ENCODE measurements around the gene FAM229A. TPM values are rescaled to one million over a fixed set of nuclear protein-coding genes. Genes with fewer than 3 reads are reported as not detected.
"Not testable (repeated sequence)": the region's sequence is repeated elsewhere in the genome, so short reads cannot be mapped to it uniquely, and the experiment has no call there.

Gene FAM229A
- total RNA-seq, 1 donor from 2014 or later: 1.0 TPM

GRCh38 chr1:32361308-32361673, 994 bp downstream of the FAM229A start:
- Histone ChIP-seq H3K27ac (ENCODE audit: low read depth, low read length) (no peak overlapping the region), H3K9ac (ENCODE audit: low read depth in 1 of 3, low read length in 3 of 3) (no peak overlapping the region), H3K36me3 (ENCODE audit: control insufficient read depth in 3 of 3, insufficient read depth in 3 of 3, low read length in 3 of 3) (peaks cover 16 to 26% (median 26%) of the 10 kb centered on the region in 3 donors), H3K4me1 (ENCODE audit: control insufficient read depth in 3 of 3, insufficient read depth in 3 of 3, low read length in 3 of 3) (peaks cover 9 to 19% (median 10%) of the 10 kb centered on the region in 3 donors), H3K27me3 (ENCODE audit: control insufficient read depth in 3 of 3, insufficient read depth in 3 of 3, low read length in 3 of 3) (no peaks in the 10 kb centered on the region), H3K9me3 (ENCODE audit: control insufficient read depth in 3 of 3, low read length in 3 of 3) (no peaks in the 10 kb centered on the region), H3K4me3 (ENCODE audit: low read length in 3 of 3) (peak overlapping the region in 1 of 3 donors; percentile 13)

GRCh38 chr1:32358435-32358834, 3.9 kb downstream of the FAM229A start:
- Histone ChIP-seq H3K27me3 (ENCODE audit: control insufficient read depth in 3 of 3, insufficient read depth in 3 of 3, low read length in 3 of 3) (no peaks in the 10 kb centered on the region), H3K9ac (ENCODE audit: low read depth in 1 of 3, low read length in 3 of 3) (no peak overlapping the region), H3K4me1 (ENCODE audit: control insufficient read depth in 3 of 3, insufficient read depth in 3 of 3, low read length in 3 of 3) (peaks cover 16 to 26% (median 17%) of the 10 kb centered on the region in 3 donors), H3K9me3 (ENCODE audit: control insufficient read depth in 3 of 3, low read length in 3 of 3) (no peaks in the 10 kb centered on the region), H3K27ac (ENCODE audit: low read depth, low read length) (no peak overlapping the region), H3K4me3 (ENCODE audit: low read length in 3 of 3) (no peak overlapping the region), H3K36me3 (ENCODE audit: control insufficient read depth in 3 of 3, insufficient read depth in 3 of 3, low read length in 3 of 3) (peaks cover 4 to 12% (median 11%) of the 10 kb centered on the region in 3 donors)

- Histone ChIP-seq H3K9ac (ENCODE audit: low read depth in 1 of 3, low read length in 3 of 3) (no peak overlapping the region), H3K27ac (ENCODE audit: low read depth, low read length) (no peak overlapping the region), H3K27me3 (ENCODE audit: control insufficient read depth in 3 of 3, insufficient read depth in 3 of 3, low read length in 3 of 3) (no peaks in the 10 kb centered on the region), H3K4me1 (ENCODE audit: control insufficient read depth in 3 of 3, insufficient read depth in 3 of 3, low read length in 3 of 3) (peaks cover 23 to 30% (median 26%) of the 10 kb centered on the region in 3 donors), H3K9me3 (ENCODE audit: control insufficient read depth in 3 of 3, low read length in 3 of 3) (no peaks in the 10 kb centered on the region), H3K36me3 (ENCODE audit: control insufficient read depth in 3 of 3, insufficient read depth in 3 of 3, low read length in 3 of 3) (peaks cover 4 to 6% (median 6%) of the 10 kb centered on the region in 3 donors), H3K4me3 (ENCODE audit: low read length in 3 of 3) (no peak overlapping the region)
Measured at GRCh38 chr1:32357614-32358013, 4.7 kb downstream of the FAM229A start.

GRCh38 chr1:32356478-32356877, 5.8 kb downstream of the FAM229A start:
- H3K9me3 ChIP-seq (ENCODE audit: control insufficient read depth in 3 of 3, low read length in 3 of 3): no peaks in the 10 kb centered on the region
- no peak overlapping the region for H3K27ac ChIP-seq (ENCODE audit: low read depth, low read length)
- H3K27me3 ChIP-seq (ENCODE audit: control insufficient read depth in 3 of 3, insufficient read depth in 3 of 3, low read length in 3 of 3): no peaks in the 10 kb centered on the region
- no peak overlapping the region for H3K9ac ChIP-seq (ENCODE audit: low read depth in 1 of 3, low read length in 3 of 3)
- peaks cover 4 to 6% (median 6%) of the 10 kb centered on the region in 3 donors for H3K36me3 ChIP-seq (ENCODE audit: control insufficient read depth in 3 of 3, insufficient read depth in 3 of 3, low read length in 3 of 3)
- no peak overlapping the region for H3K4me3 ChIP-seq (ENCODE audit: low read length in 3 of 3)
- H3K4me1 ChIP-seq (ENCODE audit: control insufficient read depth in 3 of 3, insufficient read depth in 3 of 3, low read length in 3 of 3): peaks cover 24 to 31% (median 24%) of the 10 kb centered on the region in 3 donors

GRCh38 chr1:32355778-32356177, 6.5 kb downstream of the FAM229A start:
- not testable (repeated sequence) for H3K27me3 ChIP-seq (ENCODE audit: control insufficient read depth in 3 of 3, insufficient read depth in 3 of 3, low read length in 3 of 3); H3K27ac ChIP-seq (ENCODE audit: low read depth, low read length)

DNA sequence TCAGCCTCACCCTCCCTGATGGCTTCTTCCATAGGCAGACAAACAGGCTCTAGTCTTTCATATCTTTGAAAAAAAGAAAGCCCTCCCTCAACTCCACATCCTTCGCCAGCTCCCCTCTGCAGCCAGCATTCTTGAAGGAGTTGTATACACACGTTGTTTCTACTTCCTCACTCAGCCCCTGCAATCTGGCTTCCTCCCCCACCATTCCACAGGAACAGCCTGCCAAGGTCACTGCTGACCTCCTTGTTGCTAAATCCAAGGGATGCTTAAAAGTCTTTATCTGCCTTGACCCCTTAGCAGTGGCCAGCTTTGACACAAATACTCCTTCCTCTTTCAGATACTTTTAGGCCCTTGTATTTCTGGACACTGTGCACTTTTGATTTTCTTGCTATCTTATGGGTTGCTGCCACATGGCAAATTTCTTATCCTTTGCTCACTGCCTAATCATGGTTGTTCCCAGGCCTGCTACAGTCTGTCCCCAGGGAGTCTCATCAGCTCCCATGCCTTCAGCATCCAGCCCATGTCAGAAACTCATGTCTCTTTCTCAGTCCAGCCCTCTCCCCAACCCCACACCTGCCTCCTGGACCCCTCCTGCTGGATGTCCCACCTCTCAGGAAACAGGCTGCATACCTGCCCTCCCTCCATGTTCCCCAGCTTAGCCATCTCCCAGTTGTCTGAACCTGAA, 8.3 kb downstream of the FAM229A start:
- no peaks in the 10 kb centered on the region for H3K9me3 ChIP-seq (ENCODE audit: control insufficient read depth in 3 of 3, low read length in 3 of 3)
- H3K4me3 ChIP-seq (ENCODE audit: low read length in 3 of 3): no peak overlapping the region
- H3K36me3 ChIP-seq (ENCODE audit: control insufficient read depth in 3 of 3, insufficient read depth in 3 of 3, low read length in 3 of 3): peaks cover 4 to 6% (median 6%) of the 10 kb centered on the region in 3 donors
- H3K27ac ChIP-seq (ENCODE audit: low read depth, low read length): no peak overlapping the region
- peaks cover 29 to 41% (median 29%) of the 10 kb centered on the region in 3 donors for H3K4me1 ChIP-seq (ENCODE audit: control insufficient read depth in 3 of 3, insufficient read depth in 3 of 3, low read length in 3 of 3)
- H3K9ac ChIP-seq (ENCODE audit: low read depth in 1 of 3, low read length in 3 of 3): no peak overlapping the region
- no peaks in the 10 kb centered on the region for H3K27me3 ChIP-seq (ENCODE audit: control insufficient read depth in 3 of 3, insufficient read depth in 3 of 3, low read length in 3 of 3)

More at GRCh38 chr1:32355778-32356177, 6.5 kb downstream of the FAM229A start:
- H3K9ac ChIP-seq (ENCODE audit: low read depth in 1 of 3, low read length in 3 of 3); H3K4me3 ChIP-seq (ENCODE audit: low read length in 3 of 3); H3K9me3 ChIP-seq (ENCODE audit: control insufficient read depth in 3 of 3, low read length in 3 of 3); H3K36me3 ChIP-seq (ENCODE audit: control insufficient read depth in 3 of 3, insufficient read depth in 3 of 3, low read length in 3 of 3): not testable (repeated sequence)
- H3K4me1 ChIP-seq (ENCODE audit: control insufficient read depth in 3 of 3, insufficient read depth in 3 of 3, low read length in 3 of 3): peaks cover 24 to 27% (median 24%) of the 10 kb centered on the region in 3 donors

- no peaks in the 10 kb centered on the region for H3K9me3 ChIP-seq (ENCODE audit: control insufficient read depth in 3 of 3, low read length in 3 of 3)
- no peaks in the 10 kb centered on the region for H3K27me3 ChIP-seq (ENCODE audit: control insufficient read depth in 3 of 3, insufficient read depth in 3 of 3, low read length in 3 of 3)
- H3K4me1 ChIP-seq (ENCODE audit: control insufficient read depth in 3 of 3, insufficient read depth in 3 of 3, low read length in 3 of 3): peaks cover 30 to 43% (median 33%) of the 10 kb centered on the region in 3 donors
- no peak overlapping the region for H3K4me3 ChIP-seq (ENCODE audit: low read length in 3 of 3)
- peaks cover 4 to 6% (median 6%) of the 10 kb centered on the region in 3 donors for H3K36me3 ChIP-seq (ENCODE audit: control insufficient read depth in 3 of 3, insufficient read depth in 3 of 3, low read length in 3 of 3)
- peak overlapping the region in 1 of 3 donors; percentile 96 for H3K9ac ChIP-seq (ENCODE audit: low read depth in 1 of 3, low read length in 3 of 3)
- H3K27ac ChIP-seq (ENCODE audit: low read depth, low read length): peak overlapping the region; percentile 12
Measured at GRCh38 chr1:32353431-32353830, 8.9 kb downstream of the FAM229A start.

DNA sequence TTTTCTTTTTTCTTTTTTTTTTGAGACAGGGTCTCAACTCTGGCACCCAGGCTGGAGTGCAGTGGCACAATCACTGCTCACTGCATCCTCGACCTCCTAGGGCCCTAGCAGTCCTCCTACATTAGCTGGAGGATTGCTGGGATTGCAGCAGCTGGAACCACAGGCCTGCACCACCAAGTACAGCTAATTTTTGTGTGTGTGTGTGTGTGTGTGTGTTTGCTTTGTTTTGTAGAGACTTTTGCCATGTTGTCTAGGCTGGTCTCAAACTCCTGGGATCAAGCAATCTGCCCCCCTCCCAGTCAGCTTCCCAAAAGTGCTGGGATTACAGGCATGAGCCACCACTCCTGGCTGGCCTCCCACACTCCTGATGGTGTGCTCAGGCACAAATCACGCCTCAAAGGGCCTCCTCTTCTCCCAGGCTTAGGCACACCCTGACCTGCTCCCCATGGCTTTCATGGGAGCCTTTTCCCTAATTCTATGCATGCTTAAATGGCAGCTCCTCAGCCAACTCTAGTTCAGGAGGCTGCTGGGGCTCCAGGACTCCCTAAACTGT, 9.4 kb downstream of the FAM229A start:
- peak overlapping the region; percentile 12 for H3K27ac ChIP-seq (ENCODE audit: low read depth, low read length)
- peak overlapping the region in 2 of 3 donors; percentile 89 to 96 for H3K9ac ChIP-seq (ENCODE audit: low read depth in 1 of 3, low read length in 3 of 3)
- peaks cover 30 to 47% (median 34%) of the 10 kb centered on the region in 3 donors for H3K4me1 ChIP-seq (ENCODE audit: control insufficient read depth in 3 of 3, insufficient read depth in 3 of 3, low read length in 3 of 3)

DNA sequence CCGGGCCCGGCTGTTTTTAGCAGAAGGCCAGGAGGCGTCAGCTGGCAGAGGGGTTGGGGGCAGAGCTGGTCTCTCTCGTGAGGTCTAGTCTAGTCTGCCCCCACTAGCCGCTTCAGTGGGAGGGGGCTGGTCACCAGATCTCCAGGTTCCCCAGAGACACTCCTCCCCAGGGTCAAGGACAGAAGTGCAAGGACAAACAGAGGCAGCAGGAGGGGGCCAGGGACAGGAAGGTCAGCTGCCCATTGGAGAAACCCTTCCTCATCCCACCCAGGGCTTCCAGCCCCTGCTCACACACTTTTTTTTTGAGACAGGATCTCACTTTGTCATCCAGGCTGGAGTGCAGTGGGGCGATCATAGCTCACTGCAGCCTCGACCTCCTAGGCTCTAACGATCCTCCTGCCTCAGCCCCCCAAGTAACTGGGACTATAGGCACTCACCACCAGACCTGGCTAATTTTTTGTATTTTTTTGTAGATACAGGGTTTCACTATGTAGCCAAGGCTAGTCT, 10.0 kb downstream of the FAM229A start:
- peaks cover 30 to 47% (median 34%) of the 10 kb centered on the region in 3 donors for H3K4me1 ChIP-seq (ENCODE audit: control insufficient read depth in 3 of 3, insufficient read depth in 3 of 3, low read length in 3 of 3)
- H3K27ac ChIP-seq (ENCODE audit: low read depth, low read length): peak overlapping the region; percentile 92
- H3K9me3 ChIP-seq (ENCODE audit: control insufficient read depth in 3 of 3, low read length in 3 of 3): no peaks in the 10 kb centered on the region
- peaks cover 4 to 6% (median 6%) of the 10 kb centered on the region in 3 donors for H3K36me3 ChIP-seq (ENCODE audit: control insufficient read depth in 3 of 3, insufficient read depth in 3 of 3, low read length in 3 of 3)
- H3K4me3 ChIP-seq (ENCODE audit: low read length in 3 of 3): peak overlapping the region; percentile 71 to 85 (median 80)
- H3K27me3 ChIP-seq (ENCODE audit: control insufficient read depth in 3 of 3, insufficient read depth in 3 of 3, low read length in 3 of 3): no peaks in the 10 kb centered on the region
- peak overlapping the region; percentile 89 to 96 (median 90) for H3K9ac ChIP-seq (ENCODE audit: low read depth in 1 of 3, low read length in 3 of 3)

More for the DNA sequence above, 9.4 kb downstream of the FAM229A start:
- H3K27me3 ChIP-seq (ENCODE audit: control insufficient read depth in 3 of 3, insufficient read depth in 3 of 3, low read length in 3 of 3): no peaks in the 10 kb centered on the region
- peaks cover 4 to 6% (median 6%) of the 10 kb centered on the region in 3 donors for H3K36me3 ChIP-seq (ENCODE audit: control insufficient read depth in 3 of 3, insufficient read depth in 3 of 3, low read length in 3 of 3)
- H3K9me3 ChIP-seq (ENCODE audit: control insufficient read depth in 3 of 3, low read length in 3 of 3): no peaks in the 10 kb centered on the region
- no peak overlapping the region for H3K4me3 ChIP-seq (ENCODE audit: low read length in 3 of 3)
